DND-41 (cell line): ENCODE results near the gene L1TD1.

ENCODE experiments used
- EZH2 ChIP-seq: IDR thresholded peaks from 3 replicates; pipeline ENCODE4 v1.6.1; 2012; ENCODE audit warnings: borderline replicate concordance, low read depth, mild to moderate bottlenecking, moderate library complexity, low read length, inconsistent platforms; ENCODE audit not compliant: severe bottlenecking
- TF ChIP-seq, protein P1 (sequence below): IDR thresholded peaks from 2 replicates; pipeline ENCODE4 v1.5.1; 2012; ENCODE audit warnings: borderline replicate concordance, low read length, moderate library complexity, mild to moderate bottlenecking; ENCODE audit not compliant: poor library complexity, severe bottlenecking; ENCODE audit errors: extremely low read depth

GRCh38 chr1:62198781-62199125 is 4.1 kb downstream of the L1TD1 start:
- TF ChIP-seq, protein P1, sequence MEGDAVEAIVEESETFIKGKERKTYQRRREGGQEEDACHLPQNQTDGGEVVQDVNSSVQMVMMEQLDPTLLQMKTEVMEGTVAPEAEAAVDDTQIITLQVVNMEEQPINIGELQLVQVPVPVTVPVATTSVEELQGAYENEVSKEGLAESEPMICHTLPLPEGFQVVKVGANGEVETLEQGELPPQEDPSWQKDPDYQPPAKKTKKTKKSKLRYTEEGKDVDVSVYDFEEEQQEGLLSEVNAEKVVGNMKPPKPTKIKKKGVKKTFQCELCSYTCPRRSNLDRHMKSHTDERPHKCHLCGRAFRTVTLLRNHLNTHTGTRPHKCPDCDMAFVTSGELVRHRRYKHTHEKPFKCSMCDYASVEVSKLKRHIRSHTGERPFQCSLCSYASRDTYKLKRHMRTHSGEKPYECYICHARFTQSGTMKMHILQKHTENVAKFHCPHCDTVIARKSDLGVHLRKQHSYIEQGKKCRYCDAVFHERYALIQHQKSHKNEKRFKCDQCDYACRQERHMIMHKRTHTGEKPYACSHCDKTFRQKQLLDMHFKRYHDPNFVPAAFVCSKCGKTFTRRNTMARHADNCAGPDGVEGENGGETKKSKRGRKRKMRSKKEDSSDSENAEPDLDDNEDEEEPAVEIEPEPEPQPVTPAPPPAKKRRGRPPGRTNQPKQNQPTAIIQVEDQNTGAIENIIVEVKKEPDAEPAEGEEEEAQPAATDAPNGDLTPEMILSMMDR = no peak
- no peak for TF ChIP-seq EZH2
